Measurements from ENCODE around the gene KDM1A. TPM values are rescaled to one million over a fixed set of nuclear protein-coding genes. Genes with fewer than 3 reads are reported as not detected.

Gene KDM1A
- total RNA-seq, 1 donor from 2014 or later: 155 TPM

DNA sequence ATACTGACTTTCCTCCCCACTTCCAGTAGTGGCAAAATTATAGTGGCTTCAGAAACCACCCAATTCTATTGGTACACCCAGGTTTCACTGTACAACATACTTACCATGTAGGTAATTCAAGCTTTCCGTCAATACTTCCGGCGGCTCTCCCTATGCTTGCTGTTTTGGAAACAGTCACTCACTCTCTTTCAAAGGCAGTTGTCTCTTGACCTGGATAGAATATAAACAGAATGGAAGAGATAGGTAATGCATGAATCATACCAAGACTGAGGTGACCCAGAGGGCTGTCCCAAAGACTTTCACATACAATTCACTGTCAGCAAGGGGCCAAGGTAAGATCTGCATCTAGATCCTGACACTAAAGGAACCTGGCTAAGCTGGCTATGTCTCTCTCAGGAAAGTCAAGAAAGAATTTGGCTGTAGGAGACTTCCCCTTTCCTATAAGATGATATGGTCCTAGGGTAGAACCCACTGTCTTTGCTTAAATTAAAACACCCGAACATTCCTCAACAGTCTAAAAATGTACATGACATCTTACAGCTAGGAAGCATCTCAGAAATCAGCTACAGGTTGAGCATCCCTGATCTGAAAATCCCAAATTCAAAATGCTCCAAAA, 89.8 kb downstream of the KDM1A start:
- Mint-ChIP-seq H3K36me3 (peaks cover 21% of the 10 kb centered on the region), H3K27ac (no peak overlapping the region), H3K9me3 (no peaks in the 10 kb centered on the region), H3K4me1 (ENCODE audit: unreplicated experiment) (peaks cover 17% of the 10 kb centered on the region), H3K27me3 (no peaks in the 10 kb centered on the region), H3K4me3 (no peak overlapping the region)
- DNase-seq (ENCODE audit: extremely low spot score, unreplicated experiment): no peak
- no peak for TF ChIP-seq CTCF (conservative IDR thresholded peaks at IDR 0.05)

- H3K9me3 Mint-ChIP-seq: no peaks in the 10 kb centered on the region
- TF ChIP-seq CTCF (conservative IDR thresholded peaks at IDR 0.05): no peak
- H3K4me1 Mint-ChIP-seq (ENCODE audit: unreplicated experiment): peaks cover 26% of the 10 kb centered on the region
Observed at GRCh38 chr1:23110391-23110790, 91.1 kb downstream of the KDM1A start.

GRCh38 chr1:23111600-23112535, 92.6 kb downstream of the KDM1A start:
- no peaks in the 10 kb centered on the region for H3K9me3 Mint-ChIP-seq
- peaks cover 26% of the 10 kb centered on the region for H3K4me1 Mint-ChIP-seq (ENCODE audit: unreplicated experiment)
- TF ChIP-seq CTCF (conservative IDR thresholded peaks at IDR 0.05): no peak
- H3K27me3 Mint-ChIP-seq: no peaks in the 10 kb centered on the region
- no peak overlapping the region for H3K4me3 Mint-ChIP-seq
- peak overlapping the region; percentile 10 for H3K27ac Mint-ChIP-seq
- H3K36me3 Mint-ChIP-seq: peaks cover 13% of the 10 kb centered on the region
- DNase-seq (ENCODE audit: extremely low spot score, unreplicated experiment): no peak

More at GRCh38 chr1:23110391-23110790, 91.1 kb downstream of the KDM1A start:
- Mint-ChIP-seq H3K4me3 (no peak overlapping the region), H3K27ac (peak overlapping the region; percentile 7), H3K36me3 (peaks cover 16% of the 10 kb centered on the region), H3K27me3 (no peaks in the 10 kb centered on the region)
- DNase-seq (ENCODE audit: extremely low spot score, unreplicated experiment): no peak

DNA sequence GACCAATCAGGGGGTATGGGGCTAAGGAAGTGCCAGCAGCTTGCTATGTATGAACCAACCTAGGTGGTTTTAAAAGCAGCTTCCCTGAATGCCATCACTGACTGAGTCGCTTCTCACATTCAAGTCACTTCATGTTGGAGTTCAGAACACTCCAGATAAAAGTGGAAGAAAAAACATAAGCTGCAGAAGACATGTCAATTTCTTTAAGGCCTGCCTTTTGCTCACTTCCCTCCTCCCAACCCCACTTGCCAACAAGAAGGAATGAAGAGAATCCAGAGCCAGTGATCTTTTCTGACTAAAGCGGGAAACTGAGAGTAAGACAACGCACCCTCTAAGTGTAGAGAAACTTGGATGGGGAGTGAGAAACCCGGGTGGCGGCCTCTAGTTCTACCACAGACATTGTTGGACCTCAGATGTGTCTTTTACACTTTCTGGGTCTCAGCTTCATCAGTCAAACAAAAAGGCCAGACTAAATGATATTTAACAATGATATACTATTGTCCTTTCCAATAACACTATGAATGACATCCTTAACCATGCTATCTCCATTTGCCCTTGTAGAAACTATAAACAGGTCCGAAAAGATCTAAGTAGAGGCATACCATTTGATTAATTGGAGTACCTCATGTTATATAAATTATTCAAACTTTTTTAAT, 95.3 kb downstream of the KDM1A start:
- Mint-ChIP-seq H3K27ac (no peak overlapping the region), H3K27me3 (no peaks in the 10 kb centered on the region), H3K36me3 (no peaks in the 10 kb centered on the region), H3K9me3 (no peaks in the 10 kb centered on the region), H3K4me1 (ENCODE audit: unreplicated experiment) (peaks cover 29% of the 10 kb centered on the region), H3K4me3 (no peak overlapping the region)
- no peak for TF ChIP-seq CTCF (conservative IDR thresholded peaks at IDR 0.05)
- no peak for DNase-seq (ENCODE audit: extremely low spot score, unreplicated experiment)

GRCh38 chr1:23116216-23116836, 97.1 kb downstream of the KDM1A start:
- no peaks in the 10 kb centered on the region for H3K36me3 Mint-ChIP-seq
- no peak for TF ChIP-seq CTCF (conservative IDR thresholded peaks at IDR 0.05)
- peaks cover 26% of the 10 kb centered on the region for H3K4me1 Mint-ChIP-seq (ENCODE audit: unreplicated experiment)
- H3K27ac Mint-ChIP-seq: peak overlapping the region; percentile 9
- no peaks in the 10 kb centered on the region for H3K27me3 Mint-ChIP-seq
- no peak overlapping the region for H3K4me3 Mint-ChIP-seq
- no peak for DNase-seq (ENCODE audit: extremely low spot score, unreplicated experiment)
- no peaks in the 10 kb centered on the region for H3K9me3 Mint-ChIP-seq
